ENCODE measurements around the gene SLC12A1.
"Not testable (repeated sequence)": the region's sequence is repeated elsewhere in the genome, so short reads cannot be mapped to it uniquely, and the experiment has no call there.

The SLC12A1 gene

DNA sequence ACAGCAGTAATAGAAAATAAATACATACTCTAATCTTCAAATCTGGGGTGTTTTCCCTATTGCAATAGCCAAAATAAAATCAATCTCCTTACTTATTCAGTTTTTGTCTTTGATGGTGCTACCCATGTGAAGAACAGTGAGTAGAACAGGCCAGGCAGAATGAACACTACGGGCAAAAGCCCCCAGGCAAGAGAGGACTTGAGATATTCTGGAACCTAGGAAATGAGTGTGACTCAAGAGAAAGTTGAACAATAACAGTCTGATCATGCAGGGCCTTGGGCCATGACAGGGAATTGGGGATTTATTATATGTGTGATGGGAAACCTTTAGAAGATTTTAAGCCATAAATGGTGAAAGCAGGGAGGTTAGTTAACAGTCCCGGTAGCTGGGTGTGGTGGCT is 111.1 kb downstream of the SLC12A1 start:
- ChIA-PET POLR2A (no interaction called here), CTCF (interaction anchor here (1.2 kb wide), 1 partner anchor 19 kb away, joined by 3 read pairs; no protein-coding TSS in a partner anchor)
- DNase-seq (ENCODE audit: extremely low spot score) = no peak
- TF ChIP-seq, protein P1, sequence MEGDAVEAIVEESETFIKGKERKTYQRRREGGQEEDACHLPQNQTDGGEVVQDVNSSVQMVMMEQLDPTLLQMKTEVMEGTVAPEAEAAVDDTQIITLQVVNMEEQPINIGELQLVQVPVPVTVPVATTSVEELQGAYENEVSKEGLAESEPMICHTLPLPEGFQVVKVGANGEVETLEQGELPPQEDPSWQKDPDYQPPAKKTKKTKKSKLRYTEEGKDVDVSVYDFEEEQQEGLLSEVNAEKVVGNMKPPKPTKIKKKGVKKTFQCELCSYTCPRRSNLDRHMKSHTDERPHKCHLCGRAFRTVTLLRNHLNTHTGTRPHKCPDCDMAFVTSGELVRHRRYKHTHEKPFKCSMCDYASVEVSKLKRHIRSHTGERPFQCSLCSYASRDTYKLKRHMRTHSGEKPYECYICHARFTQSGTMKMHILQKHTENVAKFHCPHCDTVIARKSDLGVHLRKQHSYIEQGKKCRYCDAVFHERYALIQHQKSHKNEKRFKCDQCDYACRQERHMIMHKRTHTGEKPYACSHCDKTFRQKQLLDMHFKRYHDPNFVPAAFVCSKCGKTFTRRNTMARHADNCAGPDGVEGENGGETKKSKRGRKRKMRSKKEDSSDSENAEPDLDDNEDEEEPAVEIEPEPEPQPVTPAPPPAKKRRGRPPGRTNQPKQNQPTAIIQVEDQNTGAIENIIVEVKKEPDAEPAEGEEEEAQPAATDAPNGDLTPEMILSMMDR (IDR thresholded peaks at IDR 0.05; ENCODE audit: control extremely low read depth, extremely low read depth, low read depth, missing control alignments) = no peak

DNA sequence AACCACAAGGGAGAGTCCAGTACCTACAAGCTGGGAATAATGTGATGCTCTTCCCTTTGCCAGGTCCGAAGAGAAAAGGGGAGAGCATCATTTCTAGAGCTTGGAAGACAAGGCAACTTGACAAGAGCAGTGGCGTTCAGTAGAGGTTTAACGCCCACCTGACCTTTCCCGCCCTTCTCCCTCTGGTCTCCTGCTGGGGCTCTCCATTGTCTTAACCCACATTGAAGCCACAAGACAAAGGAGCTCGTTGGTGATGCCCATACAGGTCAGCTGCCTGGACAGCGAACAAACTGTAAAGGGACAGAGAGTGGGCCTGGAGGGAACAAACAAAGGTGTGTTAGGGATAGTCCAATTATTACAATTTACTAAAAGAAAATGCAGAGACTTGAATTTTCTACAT is 112.0 kb downstream of the SLC12A1 start:
- ChIA-PET POLR2A (no interaction called here), CTCF (interaction anchor here (1.1 to 1.2 kb wide), 2 partner anchors 8 to 18 kb away, joined by 3 read pairs; no protein-coding TSS in a partner anchor)
- no peak for DNase-seq (ENCODE audit: extremely low spot score)
- TF ChIP-seq, protein P1 (IDR thresholded peaks at IDR 0.05; ENCODE audit: control extremely low read depth, extremely low read depth, low read depth, missing control alignments) = no peak

DNA sequence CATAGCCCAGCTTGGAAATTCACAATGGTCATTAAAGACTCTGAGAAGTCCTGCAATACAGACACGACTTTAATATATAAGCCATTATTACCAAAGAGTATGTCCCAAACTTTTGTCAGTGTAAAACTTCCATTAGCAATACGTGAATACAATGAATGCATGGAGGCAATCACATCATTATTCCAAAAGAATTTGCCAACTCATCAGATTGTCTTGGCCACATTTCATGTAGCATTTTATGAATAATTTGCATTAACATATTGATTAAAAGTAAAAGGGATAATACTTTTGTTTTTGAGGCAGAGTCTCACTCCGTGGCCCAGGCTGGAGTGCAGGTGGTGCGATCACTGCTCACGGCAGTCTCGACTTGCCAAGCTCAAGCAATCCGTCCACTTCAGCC is 117.2 kb downstream of the SLC12A1 start:
- CTCF ChIA-PET = interaction anchor here (1.0 to 1.4 kb wide), 3 partner anchors 12 to 18 kb away, joined by 3 to 4 read pairs (median 3); no protein-coding TSS in a partner anchor

GRCh38 chr15:48324949-48325348 is 118.8 kb downstream of the SLC12A1 start:
- CTCF ChIA-PET = interaction anchor here (1.5 to 1.6 kb wide), 2 partner anchors 9 to 12 kb away, joined by 4 read pairs; no protein-coding TSS in a partner anchor

More for the DNA sequence above, 117.2 kb downstream of the SLC12A1 start:
- no peak for DNase-seq (ENCODE audit: extremely low spot score)
- POLR2A ChIA-PET = interaction anchor here (0.6 kb wide), 1 partner anchor 1760 kb away, joined by 4 read pairs; no protein-coding TSS in a partner anchor
- TF ChIP-seq, protein P1 (IDR thresholded peaks at IDR 0.05; ENCODE audit: control extremely low read depth, extremely low read depth, low read depth, missing control alignments) = no peak

DNA sequence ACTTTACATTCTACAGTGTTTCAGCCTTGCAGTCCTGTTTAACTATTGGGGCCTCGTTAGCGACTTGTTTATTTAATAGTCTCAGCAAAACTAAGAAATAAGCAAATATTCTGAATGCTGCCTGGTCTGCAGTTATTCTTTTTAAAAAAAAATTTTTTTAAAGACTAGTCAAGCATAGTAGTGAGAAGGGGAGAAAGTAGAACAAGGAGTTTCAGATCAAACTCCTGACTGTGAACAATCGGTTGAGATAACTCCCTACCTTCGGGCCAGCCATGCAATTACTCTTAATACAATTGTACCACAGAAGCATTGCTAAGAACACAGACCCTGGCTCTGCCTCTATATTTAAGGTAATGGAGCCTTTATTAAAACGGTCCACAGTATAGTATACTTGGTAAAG is 119.3 kb downstream of the SLC12A1 start:
- CTCF ChIA-PET = interaction anchor here (1.5 to 1.6 kb wide), 2 partner anchors 8 to 12 kb away, joined by 4 read pairs; no protein-coding TSS in a partner anchor

More at GRCh38 chr15:48324949-48325348, 118.8 kb downstream of the SLC12A1 start:
- TF ChIP-seq, protein P1 (IDR thresholded peaks at IDR 0.05; ENCODE audit: control extremely low read depth, extremely low read depth, low read depth, missing control alignments) = no peak
- POLR2A ChIA-PET = no interaction called here
- DNase-seq (ENCODE audit: extremely low spot score) = no peak

DNA sequence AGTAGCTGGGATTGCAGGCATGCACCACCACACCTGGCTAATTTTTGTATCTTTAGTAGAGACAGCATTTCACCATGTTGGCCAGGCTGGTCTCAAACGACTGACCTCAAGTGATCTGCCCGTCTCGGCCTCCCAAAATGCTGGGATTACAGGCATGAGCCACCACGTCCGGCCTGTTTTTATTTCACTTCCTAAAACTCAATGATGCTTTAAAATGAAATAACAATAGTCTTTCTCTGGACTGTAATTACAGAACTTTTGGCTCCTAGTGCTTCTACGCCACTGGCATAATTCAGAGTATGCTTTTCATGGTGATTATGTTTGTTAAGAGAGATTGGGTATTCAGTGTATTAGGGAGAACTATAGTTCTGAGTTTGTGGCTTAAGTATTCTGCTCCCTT is 120.1 kb downstream of the SLC12A1 start:
- POLR2A ChIA-PET; DNase-seq (ENCODE audit: extremely low spot score): not testable (repeated sequence)
- CTCF ChIA-PET = interaction anchor here (0.6 to 1.6 kb wide), 3 partner anchors 8 to 39 kb away, joined by 3 to 4 read pairs (median 3); no protein-coding TSS in a partner anchor

More for the DNA sequence above, 119.3 kb downstream of the SLC12A1 start:
- POLR2A ChIA-PET = no interaction called here
- no peak for DNase-seq (ENCODE audit: extremely low spot score)
- TF ChIP-seq, protein P1 (IDR thresholded peaks at IDR 0.05; ENCODE audit: control extremely low read depth, extremely low read depth, low read depth, missing control alignments) = no peak

DNA sequence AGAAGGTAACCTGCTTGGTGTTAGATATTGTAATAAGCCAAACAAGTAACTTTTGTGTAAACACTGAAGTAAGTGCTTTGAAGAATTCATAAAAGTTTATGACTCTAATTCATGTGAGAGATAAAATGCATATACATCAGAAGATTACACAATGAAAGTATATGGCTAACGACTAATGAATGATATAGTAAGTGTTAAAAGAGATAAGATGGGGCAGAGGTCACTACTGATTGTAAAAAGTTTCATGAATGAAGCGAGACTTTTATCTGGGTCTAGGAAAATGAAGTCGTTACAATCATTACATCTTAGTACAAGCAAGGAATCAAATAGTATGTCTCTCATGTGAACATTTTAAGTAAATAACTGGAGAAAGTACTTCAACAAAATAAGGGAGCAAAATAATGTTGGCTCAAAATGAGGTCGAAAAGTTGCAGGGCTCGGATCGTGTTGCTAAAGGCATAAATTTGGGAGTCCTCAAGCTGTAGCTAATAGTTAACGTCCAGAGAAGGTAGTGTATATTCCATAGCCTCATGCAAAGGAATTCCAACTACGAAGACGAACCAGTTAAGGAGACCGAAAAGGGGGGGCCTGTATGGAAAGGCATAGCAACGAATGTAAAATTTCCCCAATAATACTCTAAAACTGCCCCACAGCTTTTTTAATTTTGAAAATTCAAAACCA is 124.1 kb downstream of the SLC12A1 start:
- CTCF ChIA-PET = interaction anchor here (0.9 to 1.7 kb wide), 2 partner anchors 22 to 44 kb away, joined by 3 to 5 read pairs; no protein-coding TSS in a partner anchor

More for the DNA sequence above, 124.1 kb downstream of the SLC12A1 start:
- no peak for DNase-seq (ENCODE audit: extremely low spot score)
- POLR2A ChIA-PET = interaction anchor here (1.1 kb wide), 1 partner anchor 481 kb away, joined by 3 read pairs; the partner anchor contains the start of gene CEP152
- TF ChIP-seq, protein P1 (IDR thresholded peaks at IDR 0.05; ENCODE audit: control extremely low read depth, extremely low read depth, low read depth, missing control alignments) = no peak

Data from GM10248 (cell line).